ENCODE results near the gene CFAP92.
"Not testable (repeated sequence)": the region's sequence is repeated elsewhere in the genome, so short reads cannot be mapped to it uniquely, and the experiment has no call there.

Gene CFAP92

DNA sequence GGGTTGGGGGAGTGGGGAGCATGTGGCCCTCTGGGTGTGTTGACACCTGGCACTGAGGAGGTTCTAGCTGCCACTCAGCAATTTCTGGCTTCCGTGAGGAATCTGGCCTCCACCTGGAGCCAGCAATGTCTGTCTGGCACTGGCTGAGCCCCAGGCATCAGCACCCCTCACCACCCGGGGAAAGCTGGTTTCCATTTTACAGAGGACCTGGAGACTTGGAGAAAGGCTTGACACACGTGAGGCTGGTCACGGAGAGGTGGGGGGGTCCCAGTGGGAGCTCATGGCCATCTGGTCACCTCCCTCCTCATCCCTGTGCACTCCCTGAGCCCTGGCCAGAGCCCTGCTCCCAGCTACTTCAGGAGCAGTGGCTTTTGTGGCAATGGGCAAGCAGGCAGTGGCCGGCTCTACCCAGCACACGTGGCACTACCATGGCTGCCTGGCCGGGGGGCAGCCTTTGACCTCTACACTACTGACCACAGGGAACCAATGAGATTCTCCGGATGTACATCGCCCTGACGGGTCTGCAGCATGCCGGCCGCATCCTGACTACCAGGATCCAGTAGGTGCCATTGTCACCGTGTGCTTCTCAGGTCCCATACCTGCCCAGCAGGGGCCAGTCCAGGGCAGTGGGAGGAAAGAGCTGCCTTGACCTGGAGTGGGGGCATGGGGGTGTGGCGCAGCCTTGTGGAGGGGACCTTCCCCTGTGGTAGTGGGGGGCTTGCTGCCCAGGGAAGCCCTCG, 86.0 kb downstream of the CFAP92 start:
- FAIRE-seq = no peak
- DNase-seq (ENCODE audit: low spot score) = no peak

DNA sequence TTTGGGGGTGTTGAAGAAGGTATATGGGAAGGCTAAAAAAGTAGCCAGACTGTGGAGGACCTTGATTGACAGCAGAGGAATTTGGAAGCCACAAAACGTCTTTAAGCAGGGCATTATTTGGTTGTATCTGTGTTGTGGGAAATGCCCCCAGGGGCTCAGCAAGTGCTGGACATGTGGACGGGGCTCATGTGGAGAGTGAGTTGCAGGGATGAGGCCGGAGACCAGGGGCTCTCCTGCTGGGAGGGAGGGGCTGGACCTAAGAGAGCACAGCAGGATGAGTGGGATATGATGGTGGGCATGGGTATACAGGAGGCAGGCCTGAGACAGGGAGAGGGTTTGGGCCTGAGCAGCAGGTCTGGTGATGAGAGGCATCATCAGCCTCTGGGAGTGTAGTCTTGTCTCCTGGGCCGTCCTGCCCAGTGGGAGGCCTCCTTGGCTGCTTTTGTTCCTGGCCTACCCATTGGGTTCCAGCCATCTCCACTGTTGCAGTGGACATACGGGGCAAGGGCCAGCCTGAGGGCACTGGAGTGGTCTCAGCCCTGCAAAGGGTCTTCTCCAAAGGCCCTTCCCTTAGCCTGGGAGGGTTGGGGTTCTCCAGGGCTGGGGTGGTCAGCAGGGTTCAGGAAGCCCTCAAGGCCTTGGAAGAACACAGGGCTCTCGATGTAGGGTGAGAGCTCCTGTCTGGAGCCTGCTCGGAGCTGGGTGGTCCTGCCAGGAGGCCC, 86.9 kb downstream of the CFAP92 start:
- FAIRE-seq (no peak), DNase-seq (ENCODE audit: low spot score) (no peak)

DNA sequence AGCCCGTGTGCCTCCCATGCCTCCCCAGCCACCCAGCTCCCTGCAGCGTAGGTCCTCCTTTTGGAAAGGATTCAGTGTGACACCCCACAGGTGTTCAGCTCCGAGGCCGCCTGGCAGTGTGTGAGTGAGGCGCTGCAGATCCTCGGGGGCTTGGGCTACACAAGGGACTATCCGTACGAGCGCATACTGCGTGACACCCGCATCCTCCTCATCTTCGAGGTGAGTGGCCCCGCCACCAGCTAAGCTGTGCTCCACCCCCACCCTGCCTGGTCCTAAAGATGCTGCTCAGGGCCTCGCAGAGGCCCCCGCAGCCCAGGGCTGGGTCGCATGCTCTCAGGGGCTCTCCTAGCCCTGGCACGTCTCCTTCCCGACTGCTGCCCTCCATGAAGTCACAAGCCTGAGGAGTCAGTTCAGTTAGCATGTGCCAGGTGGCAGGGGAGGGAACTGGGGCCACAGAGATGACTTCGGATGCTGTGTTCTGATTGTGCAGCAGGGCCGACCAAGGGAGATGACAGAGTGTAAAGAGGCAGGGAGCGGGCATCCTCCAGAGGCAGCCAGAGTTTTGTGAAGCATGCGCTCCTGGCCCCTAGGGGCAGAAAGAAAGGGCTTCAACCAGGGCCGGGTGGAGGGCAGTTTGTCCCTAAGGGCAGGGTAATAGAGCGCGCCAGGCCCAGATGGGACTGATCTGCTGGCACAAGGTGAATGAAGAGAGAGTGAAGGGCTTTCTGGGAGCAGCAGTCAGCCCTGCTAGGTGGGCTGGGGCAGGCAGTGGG, 87.7 kb downstream of the CFAP92 start:
- FAIRE-seq = no peak

DNA sequence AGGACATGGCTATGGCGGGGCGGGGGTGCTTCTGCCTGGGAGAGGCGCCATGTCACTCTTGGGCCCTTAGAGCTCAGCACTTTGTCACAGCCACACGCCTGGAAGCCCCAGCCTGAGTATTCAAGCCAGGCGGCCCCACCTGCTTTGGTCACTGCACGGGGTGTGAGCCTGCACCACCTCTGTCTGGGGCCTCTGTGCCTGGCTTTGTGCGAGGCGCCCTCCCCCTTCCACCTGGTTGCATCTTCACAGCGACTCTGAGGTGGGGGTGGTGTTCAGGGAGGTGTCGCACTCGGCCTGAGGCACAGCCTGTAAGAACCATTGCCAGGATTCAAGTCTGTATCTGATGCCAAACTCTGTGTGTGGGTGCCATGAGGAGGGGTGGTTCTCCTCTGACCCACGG, 90.4 kb downstream of the CFAP92 start:
- DNase-seq (ENCODE audit: low spot score) = no peak
- no peak for FAIRE-seq

More for the DNA sequence above, 87.7 kb downstream of the CFAP92 start:
- DNase-seq (ENCODE audit: low spot score) = no peak

DNA sequence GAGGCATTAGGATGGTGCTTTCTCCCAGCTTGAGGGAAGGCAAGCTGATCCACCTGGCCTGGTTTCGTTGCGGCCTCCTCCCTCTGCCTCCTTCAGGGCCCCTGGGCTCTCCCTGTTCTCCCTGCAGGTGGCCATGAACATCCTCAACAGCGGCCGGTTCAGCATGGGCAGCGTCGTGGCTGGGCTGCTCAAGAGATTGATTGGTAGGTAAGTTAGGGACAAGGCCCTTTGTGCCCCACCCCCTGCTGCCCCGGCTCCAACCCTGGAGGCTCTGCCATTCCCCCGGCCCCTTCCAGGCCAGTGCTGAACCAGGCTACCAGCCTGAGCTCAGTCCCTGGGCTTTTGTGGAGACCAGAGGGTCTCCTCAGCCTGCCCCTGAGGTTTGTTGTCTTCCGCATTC, 91.5 kb downstream of the CFAP92 start:
- FAIRE-seq (no peak), DNase-seq (ENCODE audit: low spot score) (no peak)

DNA sequence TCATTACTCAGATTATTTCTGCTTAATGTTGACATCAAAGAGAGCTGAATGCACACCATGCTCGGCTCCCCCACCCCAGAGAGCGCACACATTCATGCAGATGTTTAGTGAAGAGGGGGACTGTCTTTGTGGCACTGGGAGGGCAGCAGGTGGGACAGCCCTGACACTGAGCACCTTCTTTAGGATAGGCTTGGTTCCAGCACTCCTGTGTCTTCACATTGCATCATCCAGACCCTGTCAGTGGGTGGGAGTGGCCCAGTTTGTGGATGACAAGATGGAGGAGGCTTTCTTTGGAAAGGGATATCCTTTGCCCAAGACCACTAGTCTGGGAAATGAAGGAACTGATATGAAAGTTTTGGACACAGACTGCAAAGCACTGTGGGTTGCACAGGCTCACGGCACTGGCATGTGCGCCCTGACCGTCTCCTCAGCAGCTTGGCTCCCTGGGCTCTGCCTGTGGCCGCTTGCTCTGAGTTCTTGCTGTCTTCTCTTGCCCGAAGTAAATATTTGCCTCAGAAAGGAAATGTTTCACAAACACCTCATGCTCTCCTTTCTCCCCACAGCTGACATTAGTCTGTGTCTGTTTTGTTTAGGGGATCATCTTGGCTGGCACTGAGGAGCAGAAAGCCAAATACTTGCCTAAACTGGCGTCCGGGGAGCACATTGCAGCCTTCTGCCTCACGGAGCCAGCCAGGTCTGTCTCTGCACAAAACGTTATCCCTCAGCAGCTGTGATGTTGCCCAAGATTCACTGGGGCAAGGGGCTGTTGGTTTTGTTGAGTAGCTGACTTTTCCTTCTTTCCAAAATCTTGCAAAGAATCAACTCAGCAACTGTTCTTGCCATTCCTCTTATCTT, 97.8 kb downstream of the CFAP92 start:
- DNase-seq (ENCODE audit: low spot score) (no peak), FAIRE-seq (no peak)

DNA sequence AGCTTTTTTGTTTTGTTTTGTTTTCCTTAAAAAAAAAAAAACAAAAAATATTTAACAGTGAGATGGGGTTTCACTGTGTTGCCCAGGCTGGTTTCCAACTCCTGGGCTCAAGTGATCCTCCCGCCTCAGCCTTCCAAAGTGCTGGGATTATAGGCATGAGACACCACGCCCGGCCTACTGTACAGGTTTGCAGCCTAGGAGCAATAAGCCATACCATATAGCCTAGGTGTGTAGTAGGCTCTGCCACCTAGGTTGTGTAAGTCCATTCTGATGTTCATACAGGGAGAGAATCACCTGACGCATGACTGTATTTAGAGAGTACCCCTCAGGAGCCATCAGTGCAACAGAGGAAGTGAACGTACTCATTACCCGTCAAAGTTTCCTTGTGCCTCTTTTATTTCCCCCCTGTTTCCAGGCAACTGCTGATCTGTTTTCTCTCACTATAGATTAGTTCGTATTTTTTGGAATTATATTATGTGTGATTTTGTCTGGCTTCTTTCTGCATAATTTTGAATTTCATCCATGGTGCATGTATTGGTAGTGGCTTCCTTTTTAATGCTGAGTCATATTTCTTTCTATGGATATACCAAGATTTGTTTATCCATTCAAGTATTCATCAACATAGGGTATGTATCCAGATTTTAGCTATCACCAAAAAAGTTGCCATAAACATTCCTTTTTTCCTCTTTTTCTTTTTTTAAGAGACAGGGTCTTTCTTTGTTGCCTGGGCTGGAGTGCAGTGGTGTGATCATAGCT, 104.6 kb downstream of the CFAP92 start:
- FAIRE-seq = no peak
- no peak for DNase-seq (ENCODE audit: low spot score)

DNA sequence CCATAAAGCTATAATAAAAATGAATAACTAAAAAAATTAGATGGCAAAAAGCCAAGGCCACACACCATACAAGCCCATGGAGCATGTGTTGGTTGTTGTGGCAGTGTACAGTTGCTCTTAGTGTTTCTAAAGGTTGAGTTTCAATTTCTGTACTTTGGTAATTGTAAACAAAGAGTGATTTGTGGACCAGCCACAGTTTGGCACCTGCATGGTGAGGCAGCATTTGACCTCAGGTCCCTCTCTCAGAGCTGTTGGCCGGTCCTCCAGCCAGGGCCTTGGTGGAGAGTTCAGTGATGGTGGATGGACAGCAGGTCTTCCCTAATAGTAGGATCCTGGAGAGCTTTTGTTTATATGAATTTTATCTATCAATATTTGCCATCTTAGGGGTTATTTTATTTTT, 108.9 kb downstream of the CFAP92 start:
- FAIRE-seq = no peak

DNA sequence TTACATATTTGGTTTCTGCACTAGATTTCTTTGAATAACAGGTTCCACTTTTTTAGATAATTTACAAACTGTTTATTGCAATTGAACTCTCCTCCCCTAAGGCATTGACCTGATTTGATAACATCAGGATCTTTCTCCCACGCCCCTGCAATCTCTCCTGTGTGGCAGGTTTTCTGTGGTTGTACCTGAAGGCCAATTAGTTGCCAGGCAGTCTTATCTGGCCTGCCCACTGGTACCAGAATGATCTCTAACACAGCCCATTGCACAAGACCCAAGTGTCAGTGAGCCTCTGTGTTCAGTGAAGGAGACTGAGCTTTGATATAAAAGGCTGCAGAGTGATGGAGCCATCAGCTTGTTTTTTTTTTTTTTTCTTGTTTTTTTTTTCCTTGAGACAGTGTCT, 111.2 kb downstream of the CFAP92 start:
- no peak for FAIRE-seq
- DNase-seq (ENCODE audit: low spot score) = no peak

More for the DNA sequence above, 108.9 kb downstream of the CFAP92 start:
- DNase-seq (ENCODE audit: low spot score) = no peak

DNA sequence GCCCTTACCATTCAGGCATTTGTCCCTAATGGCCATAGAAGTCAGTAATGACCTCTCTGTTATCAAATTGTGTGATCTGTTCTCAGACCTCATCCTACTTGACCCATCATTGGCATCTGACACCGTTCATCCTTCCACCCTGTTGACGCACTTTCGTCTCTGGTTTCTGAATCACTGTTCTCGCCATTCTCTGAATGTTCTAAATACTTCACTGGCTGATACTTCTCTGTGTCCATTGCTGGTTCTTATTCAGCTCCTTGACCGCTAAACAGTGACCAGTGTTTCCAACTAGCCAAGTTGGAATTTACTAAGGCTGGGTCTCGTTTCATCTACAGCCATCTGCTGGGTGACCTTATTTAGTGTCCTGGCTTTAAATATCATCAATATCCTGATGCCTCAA, 112.3 kb downstream of the CFAP92 start:
- no peak for FAIRE-seq

DNA sequence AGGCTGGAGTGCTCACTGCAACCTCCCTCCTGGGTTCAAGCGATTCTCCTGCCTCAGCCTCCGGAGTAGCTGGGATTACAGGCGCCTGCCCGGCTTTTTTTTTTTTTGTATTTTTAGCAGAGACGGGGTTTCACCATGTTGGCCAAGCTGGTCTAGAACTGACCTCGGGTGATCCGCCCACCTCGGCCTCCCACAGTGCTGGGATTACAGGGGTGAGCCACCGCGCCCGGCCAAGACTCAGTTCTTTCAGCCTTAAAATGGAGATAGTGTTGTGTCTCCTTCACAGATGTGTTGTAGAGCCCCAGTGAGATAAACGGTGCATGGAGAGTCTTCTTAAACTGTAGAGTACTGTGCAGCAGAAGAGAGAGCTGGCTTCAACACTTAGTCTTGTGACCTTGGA, 113.4 kb downstream of the CFAP92 start:
- not testable (repeated sequence) for FAIRE-seq; DNase-seq (ENCODE audit: low spot score)

More for the DNA sequence above, 112.3 kb downstream of the CFAP92 start:
- no peak for DNase-seq (ENCODE audit: low spot score)

DNA sequence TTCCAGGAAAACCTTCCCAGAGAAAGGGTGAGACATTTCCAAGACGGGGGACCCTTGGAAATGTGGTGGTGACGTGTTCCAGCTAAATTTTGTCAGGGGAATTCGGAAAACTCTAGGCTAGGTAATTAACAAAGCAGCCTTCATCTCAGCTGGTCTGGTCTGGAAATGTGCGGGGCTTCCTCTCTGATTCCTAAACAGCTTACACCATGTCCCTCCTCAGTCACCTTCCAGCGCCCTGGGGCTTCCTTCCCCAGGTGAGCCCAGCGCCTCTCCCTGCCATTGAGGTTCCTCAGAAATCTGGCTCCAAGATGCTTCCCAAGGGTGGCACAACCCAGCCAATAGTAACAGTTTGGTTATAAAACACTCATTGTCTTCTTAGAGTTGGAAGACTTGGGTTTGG, 113.9 kb downstream of the CFAP92 start:
- FAIRE-seq = no peak
- DNase-seq (ENCODE audit: low spot score) = peak; percentile 15

DNA sequence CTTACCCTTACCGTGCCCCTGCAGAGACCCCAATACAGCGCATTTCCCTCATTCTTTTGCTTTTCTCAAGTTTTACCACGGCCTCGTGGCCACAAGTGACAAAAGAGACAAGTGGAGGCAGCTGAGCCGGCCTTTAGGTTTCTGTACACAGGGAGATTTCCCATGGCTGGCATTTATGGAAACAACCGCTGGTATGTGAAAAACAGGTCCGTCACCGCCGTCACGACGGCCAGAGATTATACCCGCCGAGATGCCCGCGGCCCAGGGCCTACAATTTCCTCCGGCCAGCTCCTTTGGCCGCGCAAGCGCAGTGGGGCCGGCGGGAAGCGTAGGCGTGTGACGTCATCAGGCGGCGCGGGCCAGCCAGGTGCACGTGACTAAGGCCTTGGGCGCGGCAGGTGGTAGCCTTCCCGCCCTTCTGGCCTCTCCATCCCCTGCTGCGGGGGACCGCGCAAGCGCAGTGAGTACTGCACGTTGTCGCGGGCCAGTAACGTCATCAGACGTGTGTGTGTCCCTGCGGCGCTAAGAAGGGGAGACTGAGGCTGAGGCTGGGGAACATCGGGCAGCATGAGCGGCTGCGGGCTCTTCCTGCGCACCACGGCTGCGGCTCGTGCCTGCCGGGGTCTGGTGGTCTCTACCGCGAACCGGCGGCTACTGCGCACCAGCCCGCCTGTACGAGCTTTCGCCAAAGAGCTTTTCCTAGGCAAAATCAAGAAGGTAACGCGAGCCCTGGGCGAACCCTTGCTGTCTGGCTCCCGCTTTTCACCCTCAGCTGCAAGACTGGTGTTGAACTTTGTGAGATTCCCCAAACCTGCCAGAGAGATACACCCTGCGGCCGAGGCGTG, 114.5 kb downstream of the CFAP92 start, which contains the start of gene ACAD9:
Gene ACAD9 (plus strand): TSS at position 496 of the 845 bp plus-strand sequence. CDS start 72 bp downstream, at position 568.
- FAIRE-seq (peak; percentile 91), DNase-seq (ENCODE audit: low spot score) (peak; percentile 99)

DNA sequence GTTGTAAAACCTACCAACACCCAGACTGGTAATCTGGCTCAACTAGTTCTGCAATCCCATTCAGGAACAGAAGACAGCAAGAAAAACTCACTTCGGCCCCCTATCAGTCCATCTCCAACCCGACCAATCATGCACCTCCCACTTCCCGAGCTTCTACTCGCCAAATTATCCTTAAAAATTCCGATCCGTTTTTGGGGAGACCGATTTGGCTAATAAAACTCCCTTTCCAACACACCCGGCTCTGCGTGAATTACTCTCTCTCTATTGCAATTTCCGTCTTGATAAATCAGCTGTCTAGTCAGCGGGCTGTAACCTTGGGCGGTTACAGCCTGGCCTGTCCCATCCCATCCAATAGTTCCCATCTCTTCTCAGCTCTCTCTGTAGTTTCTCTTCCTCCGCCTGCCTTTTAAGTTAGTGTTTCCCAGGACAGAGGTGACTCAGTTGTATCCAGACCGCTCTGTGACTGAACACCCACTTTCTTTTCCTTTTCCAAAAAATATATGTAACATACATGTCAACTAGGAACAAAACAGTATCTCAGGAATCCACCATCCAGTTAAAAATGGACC, 115.2 kb downstream of the CFAP92 start:
- peak; percentile 39 for DNase-seq (ENCODE audit: low spot score)
- FAIRE-seq = no peak

DNA sequence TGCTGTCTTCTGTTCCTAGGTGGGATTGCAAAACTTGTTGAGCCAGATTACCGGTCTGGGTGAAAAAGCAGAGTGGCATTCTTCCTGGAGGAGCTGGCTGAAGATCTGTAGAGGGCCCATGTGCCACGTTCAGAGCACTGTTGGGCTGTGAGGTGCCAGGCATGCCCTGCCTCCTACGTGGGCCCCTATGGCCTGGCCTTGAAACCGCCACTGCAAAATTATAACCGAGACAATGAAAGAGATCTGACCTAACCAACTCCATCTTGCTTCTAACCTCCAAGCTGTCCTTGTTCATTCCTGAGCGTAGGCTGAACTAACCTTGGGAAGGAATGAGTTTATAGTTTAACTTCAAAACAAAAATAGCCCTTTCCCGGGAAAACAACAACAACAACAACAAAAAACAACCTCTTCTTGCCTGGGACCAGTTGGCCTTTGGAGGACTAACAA, 115.8 kb downstream of the CFAP92 start:
- FAIRE-seq (no peak), DNase-seq (ENCODE audit: low spot score) (no peak)

DNA sequence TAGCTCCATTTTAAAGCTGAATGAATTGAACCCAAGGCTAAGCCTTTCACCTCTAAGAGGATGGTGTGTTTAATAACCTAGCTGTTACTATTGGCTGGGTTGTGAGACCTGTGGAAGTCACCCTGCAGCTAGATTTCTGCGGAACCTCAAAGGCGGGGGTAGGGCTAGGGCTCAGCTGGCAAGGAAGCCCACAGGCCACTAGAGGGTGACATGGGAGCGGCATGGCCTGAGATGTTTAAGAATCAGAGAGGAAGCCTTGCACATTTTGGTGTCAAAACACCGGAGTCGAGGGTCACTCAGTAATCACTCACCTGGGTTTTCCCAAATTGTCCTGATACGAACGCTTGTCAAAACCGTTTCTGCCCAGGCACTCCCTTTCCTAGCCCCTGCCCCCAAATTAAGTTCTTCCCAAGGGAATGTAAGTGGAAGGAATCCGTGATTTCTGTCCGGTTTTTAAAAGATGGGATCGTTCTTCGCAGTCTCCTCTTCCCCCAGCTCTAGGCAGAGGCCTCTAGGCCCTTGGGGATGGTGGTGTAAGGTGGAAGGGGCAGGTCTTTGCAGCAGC, 118.2 kb downstream of the CFAP92 start:
- DNase-seq (ENCODE audit: low spot score) = peak; percentile 52
- FAIRE-seq = no peak

DNA sequence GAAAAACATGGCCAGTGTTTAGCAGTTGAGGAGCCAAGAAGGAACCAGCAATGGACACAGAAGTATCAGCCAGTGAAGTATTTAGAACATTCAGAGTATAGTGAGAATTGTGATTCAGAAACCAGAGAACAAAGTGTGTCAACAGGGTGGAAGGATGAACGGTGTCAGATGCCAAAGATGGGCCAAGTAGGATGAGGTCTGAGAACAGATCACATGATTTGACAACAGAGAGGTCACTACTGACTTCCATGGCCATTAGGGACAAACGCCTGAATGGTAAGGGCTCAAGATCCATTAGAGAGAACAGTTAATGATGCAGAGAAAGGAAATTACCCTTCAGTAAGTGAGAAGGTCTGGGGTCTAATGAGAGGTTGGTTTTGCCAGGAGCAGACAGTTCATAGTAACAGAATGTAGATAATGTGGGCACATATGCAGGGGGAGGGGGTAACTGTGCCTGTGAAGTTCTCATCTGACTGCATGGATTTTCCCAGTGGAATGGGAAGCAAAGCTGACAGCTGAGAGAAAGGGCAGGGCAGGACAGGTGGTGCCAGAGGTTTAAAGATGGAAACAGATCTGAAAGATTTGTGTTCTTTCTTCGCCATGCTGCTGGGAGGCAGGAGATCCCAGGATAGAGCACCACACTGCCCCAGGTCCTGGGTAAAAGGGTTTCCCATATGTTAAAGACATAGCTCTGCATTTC, 119.2 kb downstream of the CFAP92 start:
- DNase-seq (ENCODE audit: low spot score) (no peak), FAIRE-seq (no peak)
